HFFc6 (cell line): ENCODE data around the gene MSANTD2. TPM values are rescaled to one million over a fixed set of nuclear protein-coding genes. Genes with fewer than 3 reads are reported as not detected.

Experiments
- DNase-seq: peaks from one replicate; pipeline ENCODE4 v3.0.0-alpha.2; 2018
- H3K27ac Mint-ChIP-seq: 2 replicates; pipeline ENCODE4 v1.8.0; 2020; ENCODE audit warnings: mild to moderate bottlenecking, mixed read lengths
- H3K27me3 Mint-ChIP-seq: 2 replicates; pipeline ENCODE4 v1.8.0; 2021; ENCODE audit warnings: mild to moderate bottlenecking, moderate library complexity, mixed read lengths; ENCODE audit not compliant: insufficient read depth
- H3K36me3 Mint-ChIP-seq: 2 replicates; pipeline ENCODE4 v1.8.0; 2021; ENCODE audit warnings: low read depth, mixed read lengths
- H3K4me1 Mint-ChIP-seq: 2 replicates; pipeline ENCODE4 v1.8.0; 2020; ENCODE audit warnings: low read depth, mixed read lengths
- H3K4me3 Mint-ChIP-seq: 2 replicates; pipeline ENCODE4 v1.8.0; 2020; ENCODE audit warnings: mild to moderate bottlenecking, moderate library complexity, mixed read lengths
- H3K9me3 Mint-ChIP-seq: 2 replicates; pipeline ENCODE4 v1.8.0; 2020; ENCODE audit warnings: mild to moderate bottlenecking, mixed read lengths
- CTCF ChIP-seq: fragments of 200-600 bp; sonication (generic); IDR thresholded peaks from 2 replicates; pipeline ENCODE4 v1.5.0; 2021; ENCODE audit warnings: antibody characterized with exemption, mild to moderate bottlenecking
- total RNA-seq, 6 experiments: library from RNA; stranded (reverse); fragmentation: NEBNext Ultra II Directional; extraction: Animal tissue kit (Norgen Biotek cat#: 25700); gene quantifications; 2 replicates in 1 of 6; 3 replicates in 5 of 6; pipeline ENCODE4 v1.2.3, GENCODE V29; 2021

Gene MSANTD2
- total RNA-seq, 6 experiments from 2014 or later: 4.4 to 7.1 (median 5.8) TPM

GRCh38 chr11:124760205-124760652, 40.0 kb downstream of the MSANTD2 start:
- Mint-ChIP-seq H3K4me3 (no peak overlapping the region), H3K4me1 (peaks cover 24% of the 10 kb centered on the region), H3K9me3 (no peaks in the 10 kb centered on the region), H3K27ac (no peak overlapping the region), H3K27me3 (peaks cover 33% of the 10 kb centered on the region), H3K36me3 (no peaks in the 10 kb centered on the region)
- no peak for DNase-seq
- no peak for TF ChIP-seq CTCF

GRCh38 chr11:124759266-124760204, 40.7 kb downstream of the MSANTD2 start:
- peak overlapping the region; percentile 88 for H3K4me3 Mint-ChIP-seq
- TF ChIP-seq CTCF: no peak
- H3K36me3 Mint-ChIP-seq: no peaks in the 10 kb centered on the region
- H3K27me3 Mint-ChIP-seq: peaks cover 33% of the 10 kb centered on the region
- no peak overlapping the region for H3K27ac Mint-ChIP-seq
- DNase-seq: no peak
- peaks cover 29% of the 10 kb centered on the region for H3K4me1 Mint-ChIP-seq
- H3K9me3 Mint-ChIP-seq: no peaks in the 10 kb centered on the region

- Mint-ChIP-seq H3K4me3 (peak overlapping the region; percentile 88), H3K36me3 (no peaks in the 10 kb centered on the region), H3K27ac (no peak overlapping the region), H3K27me3 (peaks cover 36% of the 10 kb centered on the region), H3K9me3 (no peaks in the 10 kb centered on the region), H3K4me1 (peaks cover 37% of the 10 kb centered on the region)
- TF ChIP-seq CTCF: peak; percentile 81
- DNase-seq: peak; percentile 41
Measured at GRCh38 chr11:124758355-124759265, 41.6 kb downstream of the MSANTD2 start.

- no peaks in the 10 kb centered on the region for H3K9me3 Mint-ChIP-seq
- TF ChIP-seq CTCF: no peak
- no peak for DNase-seq
- H3K4me3 Mint-ChIP-seq: no peak overlapping the region
- H3K27ac Mint-ChIP-seq: no peak overlapping the region
- no peaks in the 10 kb centered on the region for H3K36me3 Mint-ChIP-seq
- H3K27me3 Mint-ChIP-seq: peaks cover 34% of the 10 kb centered on the region
- peaks cover 38% of the 10 kb centered on the region for H3K4me1 Mint-ChIP-seq
Measured at GRCh38 chr11:124757320-124757719, 42.9 kb downstream of the MSANTD2 start.

GRCh38 chr11:124756753-124757227, 43.4 kb downstream of the MSANTD2 start:
- H3K36me3 Mint-ChIP-seq: no peaks in the 10 kb centered on the region
- no peak for DNase-seq
- no peak overlapping the region for H3K27ac Mint-ChIP-seq
- no peak for TF ChIP-seq CTCF
- no peak overlapping the region for H3K4me3 Mint-ChIP-seq
- H3K4me1 Mint-ChIP-seq: peaks cover 38% of the 10 kb centered on the region
- H3K27me3 Mint-ChIP-seq: peaks cover 32% of the 10 kb centered on the region
- H3K9me3 Mint-ChIP-seq: no peaks in the 10 kb centered on the region
